Neural progenitor cell (in vitro differentiated cells): ENCODE data around the gene EPB41. TPM values are rescaled to one million over a fixed set of nuclear protein-coding genes. Genes with fewer than 3 reads are reported as not detected.

ENCODE experiments used
- DNase-seq: peaks from one replicate; pipeline ENCODE4 v3.0.0-alpha.2; 2016; ENCODE audit warnings: low spot score
- H2AFZ ChIP-seq: fragments of 200-600 bp; sonication (generic); replicated peaks from 2 replicates; pipeline ENCODE4 v1.6.1; 2016; ENCODE audit warnings: antibody characterized with exemption
- H3F3A ChIP-seq: fragments of 200-600 bp; sonication (generic); 2 replicates; pipeline ENCODE4 v1.6.1; 2016; ENCODE audit warnings: antibody characterized with exemption, low read depth
- H3K27ac ChIP-seq: fragments of 200-600 bp; sonication (generic); 2 replicates; pipeline ENCODE4 v1.5.1; 2016; ENCODE audit warnings: mild to moderate bottlenecking
- H3K27me3 ChIP-seq: fragments of 200-600 bp; sonication (generic); 2 replicates; pipeline ENCODE4 v1.6.1; 2016; ENCODE audit warnings: mild to moderate bottlenecking, moderate library complexity
- H3K36me3 ChIP-seq: fragments of 200-600 bp; sonication (generic); 2 replicates; pipeline ENCODE4 v1.5.1; 2016
- H3K4me1 ChIP-seq: fragments of 200-600 bp; sonication (generic); 2 replicates; pipeline ENCODE4 v1.6.1; 2016; ENCODE audit warnings: mixed run types
- H3K4me2 ChIP-seq: fragments of 200-600 bp; sonication (generic); 2 replicates; pipeline ENCODE4 v1.6.1; 2016
- H3K4me3 ChIP-seq: fragments of 200-600 bp; sonication (generic); 2 replicates; pipeline ENCODE4 v1.5.1; 2016
- H3K79me2 ChIP-seq: fragments of 200-600 bp; sonication (generic); 2 replicates; pipeline ENCODE4 v1.6.1; 2016; ENCODE audit warnings: low read depth
- H3K9ac ChIP-seq: fragments of 200-600 bp; sonication (generic); 2 replicates; pipeline ENCODE4 v1.6.1; 2016
- H3K9me3 ChIP-seq: fragments of 200-600 bp; sonication (generic); 2 replicates; pipeline ENCODE4 v1.5.1; 2016; ENCODE audit warnings: low read depth
- H4K20me1 ChIP-seq: fragments of 200-600 bp; sonication (generic); 2 replicates; pipeline ENCODE4 v1.6.1; 2016; ENCODE audit warnings: low read depth
- H3K27ac Mint-ChIP-seq: 3 replicates; pipeline ENCODE4 v1.8.0; 2021; ENCODE audit warnings: mixed read lengths
- H3K27me3 Mint-ChIP-seq: 2 replicates; pipeline ENCODE4 v1.8.0; 2022; ENCODE audit warnings: low read depth, mild to moderate bottlenecking, inconsistent platforms, moderate library complexity, mixed read lengths; ENCODE audit not compliant: insufficient read depth
- H3K36me3 Mint-ChIP-seq: 3 replicates; pipeline ENCODE4 v1.8.0; 2021; ENCODE audit warnings: mixed read lengths
- H3K4me1 Mint-ChIP-seq: 3 replicates; pipeline ENCODE4 v1.8.0; 2021; ENCODE audit warnings: mixed read lengths
- H3K4me3 Mint-ChIP-seq: 3 replicates; pipeline ENCODE4 v1.8.0; 2021; ENCODE audit warnings: mild to moderate bottlenecking, moderate library complexity, mixed read lengths
- H3K9me3 Mint-ChIP-seq: 3 replicates; pipeline ENCODE4 v1.8.0; 2020; ENCODE audit warnings: mixed read lengths
- EZH2 ChIP-seq: fragments of 200-600 bp; sonication (generic); IDR thresholded peaks from 2 replicates; pipeline ENCODE4 v1.6.1; 2017; ENCODE audit warnings: antibody characterized with exemption, mild to moderate bottlenecking, moderate library complexity
- EZH2phosphoT487 ChIP-seq: fragments of 200-600 bp; sonication (generic); IDR thresholded peaks from 2 replicates; pipeline ENCODE4 v1.6.1; 2017; ENCODE audit warnings: antibody characterized with exemption
- total RNA-seq: library from RNA; depleted of rRNA; stranded (reverse); fragments of >200 nt; gene quantifications from 2 replicates; pipeline ENCODE4 v1.2.3, GENCODE V29; 2015; ENCODE audit warnings: low replicate concordance
- TF ChIP-seq, protein P1 (sequence below): fragments of 200-600 bp; sonication (generic); IDR thresholded peaks from 2 replicates; pipeline ENCODE4 v1.5.1; 2017; ENCODE audit warnings: antibody characterized with exemption, mild to moderate bottlenecking

The EPB41 gene
- total RNA-seq, 1 donor from 2014 or later: 211 TPM

DNA sequence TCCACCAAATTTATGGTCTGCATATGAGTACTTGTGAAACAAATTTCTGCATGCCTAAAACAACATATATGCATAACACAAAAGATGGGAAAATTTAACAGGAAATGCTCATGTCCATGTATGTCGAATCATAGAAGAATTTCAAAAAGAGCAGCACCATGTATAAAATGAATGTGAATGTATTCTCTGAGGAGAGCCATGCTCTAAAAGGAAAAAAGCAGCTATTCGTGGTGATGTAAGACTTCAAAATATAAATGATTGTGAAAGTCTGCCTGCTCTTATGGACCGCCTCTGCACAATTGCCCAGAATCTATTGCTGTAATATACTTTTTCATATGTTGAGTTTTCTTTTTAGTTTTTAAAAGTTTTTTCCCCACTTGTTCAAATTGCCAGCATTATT is 66.8 kb downstream of the EPB41 start:
- Mint-ChIP-seq H3K27ac (no peak overlapping the region), H3K9me3 (peaks cover 23% of the 10 kb centered on the region), H3K4me1 (peaks cover 16% of the 10 kb centered on the region), H3K4me3 (no peak overlapping the region), H3K36me3 (peaks cover 19% of the 10 kb centered on the region), H3K27me3 (no peaks in the 10 kb centered on the region)
- peaks cover 17% of the 10 kb centered on the region for H3K4me1 ChIP-seq
- H2AFZ ChIP-seq: no peak overlapping the region
- H3K4me2 ChIP-seq: no peak overlapping the region
- no peaks in the 10 kb centered on the region for H3K9me3 ChIP-seq
- H4K20me1 ChIP-seq: peaks cover 35% of the 10 kb centered on the region
- H3K27ac ChIP-seq: no peak overlapping the region
- DNase-seq: no peak
- TF ChIP-seq EZH2phosphoT487: no peak
- no peak for TF ChIP-seq EZH2
- TF ChIP-seq, protein P1, sequence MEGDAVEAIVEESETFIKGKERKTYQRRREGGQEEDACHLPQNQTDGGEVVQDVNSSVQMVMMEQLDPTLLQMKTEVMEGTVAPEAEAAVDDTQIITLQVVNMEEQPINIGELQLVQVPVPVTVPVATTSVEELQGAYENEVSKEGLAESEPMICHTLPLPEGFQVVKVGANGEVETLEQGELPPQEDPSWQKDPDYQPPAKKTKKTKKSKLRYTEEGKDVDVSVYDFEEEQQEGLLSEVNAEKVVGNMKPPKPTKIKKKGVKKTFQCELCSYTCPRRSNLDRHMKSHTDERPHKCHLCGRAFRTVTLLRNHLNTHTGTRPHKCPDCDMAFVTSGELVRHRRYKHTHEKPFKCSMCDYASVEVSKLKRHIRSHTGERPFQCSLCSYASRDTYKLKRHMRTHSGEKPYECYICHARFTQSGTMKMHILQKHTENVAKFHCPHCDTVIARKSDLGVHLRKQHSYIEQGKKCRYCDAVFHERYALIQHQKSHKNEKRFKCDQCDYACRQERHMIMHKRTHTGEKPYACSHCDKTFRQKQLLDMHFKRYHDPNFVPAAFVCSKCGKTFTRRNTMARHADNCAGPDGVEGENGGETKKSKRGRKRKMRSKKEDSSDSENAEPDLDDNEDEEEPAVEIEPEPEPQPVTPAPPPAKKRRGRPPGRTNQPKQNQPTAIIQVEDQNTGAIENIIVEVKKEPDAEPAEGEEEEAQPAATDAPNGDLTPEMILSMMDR: no peak
- H3K27me3 ChIP-seq: no peaks in the 10 kb centered on the region
- H3F3A ChIP-seq: peaks cover 21% of the 10 kb centered on the region
- H3K36me3 ChIP-seq: no peaks in the 10 kb centered on the region
- no peak overlapping the region for H3K9ac ChIP-seq
- H3K4me3 ChIP-seq: no peak overlapping the region
- peaks cover 92% of the 10 kb centered on the region for H3K79me2 ChIP-seq

DNA sequence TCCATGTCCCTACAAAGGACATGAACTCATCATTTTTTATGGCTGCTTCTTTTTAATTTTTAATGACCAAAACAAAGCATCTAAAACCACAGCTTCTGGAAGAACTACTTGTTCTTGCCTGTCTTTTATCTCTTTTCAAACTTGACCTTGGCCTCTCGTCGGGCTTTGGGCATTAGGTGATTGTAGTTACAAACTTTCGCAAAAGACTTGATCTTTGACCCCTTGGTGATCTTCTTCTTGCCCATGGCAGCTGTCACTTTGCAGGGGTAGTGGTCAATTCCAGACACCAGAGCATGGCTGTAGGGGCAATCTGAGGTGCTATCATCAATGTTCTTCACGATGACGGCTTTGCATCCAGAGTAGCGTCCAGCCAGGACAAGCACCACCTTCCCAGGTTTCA is 67.8 kb downstream of the EPB41 start:
- no peak overlapping the region for H3K4me2 ChIP-seq
- peaks cover 92% of the 10 kb centered on the region for H3K79me2 ChIP-seq
- no peaks in the 10 kb centered on the region for H3K36me3 ChIP-seq
- no peak overlapping the region for H3K4me3 ChIP-seq
- DNase-seq: no peak
- H3K9me3 ChIP-seq: no peaks in the 10 kb centered on the region
- Mint-ChIP-seq H3K4me1 (peaks cover 18% of the 10 kb centered on the region), H3K4me3 (no peak overlapping the region), H3K9me3 (peaks cover 23% of the 10 kb centered on the region), H3K36me3 (peaks cover 19% of the 10 kb centered on the region), H3K27me3 (no peaks in the 10 kb centered on the region), H3K27ac (no peak overlapping the region)
- H2AFZ ChIP-seq: no peak overlapping the region
- H3K27me3 ChIP-seq: no peaks in the 10 kb centered on the region
- peaks cover 21% of the 10 kb centered on the region for H3F3A ChIP-seq
- H3K27ac ChIP-seq: no peak overlapping the region
- H3K9ac ChIP-seq: no peak overlapping the region
- H3K4me1 ChIP-seq: peaks cover 17% of the 10 kb centered on the region
- H4K20me1 ChIP-seq: peaks cover 32% of the 10 kb centered on the region
- TF ChIP-seq EZH2 (no peak), EZH2phosphoT487 (no peak)
- TF ChIP-seq, protein P1: no peak

DNA sequence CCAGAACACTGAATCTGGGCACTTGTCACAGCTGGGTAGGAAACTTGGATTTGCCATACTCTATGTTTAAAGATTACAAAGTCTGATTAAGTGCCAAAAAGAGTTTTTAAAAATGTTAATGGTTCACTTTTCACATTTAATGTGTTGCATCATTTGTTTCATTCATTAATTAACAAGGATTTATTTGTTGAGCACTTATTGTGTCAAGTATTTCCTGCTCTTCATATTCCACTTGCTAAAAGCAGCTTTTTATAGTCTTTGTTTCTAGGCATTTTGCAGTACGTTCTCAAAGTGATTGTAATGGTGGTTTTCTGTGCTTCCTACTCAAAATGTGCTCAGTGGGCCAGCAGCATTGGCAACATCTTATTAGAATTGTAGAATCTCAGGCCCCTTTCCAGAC is 68.7 kb downstream of the EPB41 start:
- Mint-ChIP-seq H3K4me1 (peaks cover 18% of the 10 kb centered on the region), H3K4me3 (no peak overlapping the region), H3K27ac (no peak overlapping the region), H3K27me3 (no peaks in the 10 kb centered on the region), H3K9me3 (peaks cover 20% of the 10 kb centered on the region), H3K36me3 (peaks cover 20% of the 10 kb centered on the region)
- Histone ChIP-seq H4K20me1 (peaks cover 32% of the 10 kb centered on the region), H3K9me3 (no peaks in the 10 kb centered on the region), H3F3A (peaks cover 21% of the 10 kb centered on the region), H3K4me2 (peak overlapping the region; percentile 58), H3K4me3 (peak overlapping the region; percentile 10), H3K9ac (no peak overlapping the region), H3K27me3 (no peaks in the 10 kb centered on the region), H3K36me3 (no peaks in the 10 kb centered on the region), H3K27ac (no peak overlapping the region), H2AFZ (no peak overlapping the region), H3K79me2 (peaks cover 89% of the 10 kb centered on the region), H3K4me1 (peaks cover 17% of the 10 kb centered on the region)
- no peak for TF ChIP-seq EZH2
- TF ChIP-seq, protein P1: no peak
- TF ChIP-seq EZH2phosphoT487: no peak
- no peak for DNase-seq
